NCI-H1694 (cell line): ENCODE results near the gene FHOD1.
A peak's percentile ranks its signal among the peaks of the same experiment; 100 is the strongest.

Experiments used
- DNase-seq: peaks from one replicate; lab custom pipeline; 2025; lab: John Stamatoyannopoulos, UW

Gene FHOD1

DNA sequence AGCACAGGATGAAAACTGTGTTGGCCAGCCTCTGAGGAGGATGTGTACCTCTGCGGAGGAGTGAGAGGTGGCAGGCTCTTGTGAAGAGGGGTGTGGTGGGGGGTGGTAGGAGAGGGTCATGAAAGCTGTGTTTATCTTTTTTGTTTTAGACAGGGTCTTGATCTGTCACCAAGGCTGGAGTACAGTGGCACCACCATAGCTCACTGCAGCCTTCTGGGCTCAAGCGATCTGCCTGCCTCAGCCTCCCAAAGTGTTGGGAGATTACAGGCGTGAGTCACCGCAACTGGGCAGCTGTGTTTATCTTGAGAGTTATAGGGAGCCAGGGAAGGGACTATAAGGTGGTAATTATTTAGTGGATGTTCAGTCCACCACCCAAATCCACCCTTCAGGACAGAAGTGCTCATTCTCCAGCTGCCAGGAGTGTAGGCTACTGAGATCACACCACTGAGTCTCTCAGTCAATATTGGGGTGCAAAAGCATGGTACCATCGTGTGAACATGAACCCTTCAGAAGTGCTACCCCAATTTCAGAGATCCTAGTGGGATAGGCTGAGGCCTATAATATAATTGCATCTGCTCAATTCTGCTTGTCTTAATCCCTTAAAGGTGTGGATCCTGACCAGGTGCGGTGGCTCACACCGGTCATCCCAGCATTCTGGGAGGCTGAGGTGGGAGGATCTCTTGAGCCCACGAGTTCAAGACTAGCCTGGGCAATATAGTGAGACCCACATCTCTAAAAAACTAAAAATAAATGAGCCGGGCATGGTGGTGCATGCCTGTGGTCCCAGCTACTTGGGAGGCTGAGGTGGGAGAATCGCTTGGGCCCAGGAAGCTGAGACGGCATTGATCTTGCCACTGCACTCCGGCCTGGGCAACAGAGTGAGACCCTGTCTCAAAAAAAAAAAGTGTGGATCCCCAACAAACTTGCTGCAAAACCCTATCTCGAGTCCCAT, 56.6 kb downstream of the FHOD1 start:
- no peak for DNase-seq

DNA sequence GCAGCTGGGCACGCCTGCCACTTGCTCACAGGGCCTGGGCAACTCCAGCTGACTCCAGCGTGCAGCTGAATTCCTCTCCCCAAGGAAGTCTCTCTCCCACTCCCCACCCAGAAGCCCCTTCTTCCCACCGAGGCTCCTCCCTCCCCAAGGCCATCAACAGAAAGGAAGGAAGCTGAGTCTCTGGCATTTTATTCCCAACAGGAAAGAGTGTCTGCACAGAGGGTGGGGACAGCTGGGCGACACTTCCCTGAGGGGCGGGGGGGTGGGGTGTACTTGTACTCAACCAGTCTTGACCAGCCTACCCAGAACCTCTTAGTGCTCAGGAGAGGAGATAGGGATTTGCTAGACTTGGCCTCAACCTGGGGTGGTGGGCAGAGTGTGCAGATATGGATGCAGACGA, 57.2 kb downstream of the FHOD1 start, which contains the start of gene EXOC3L1:
TSS of gene EXOC3L1 (minus strand) at position 96 of the 400 bp plus-strand sequence. CDS start 460 bp downstream, outside the sequence.
- no peak for DNase-seq

DNA sequence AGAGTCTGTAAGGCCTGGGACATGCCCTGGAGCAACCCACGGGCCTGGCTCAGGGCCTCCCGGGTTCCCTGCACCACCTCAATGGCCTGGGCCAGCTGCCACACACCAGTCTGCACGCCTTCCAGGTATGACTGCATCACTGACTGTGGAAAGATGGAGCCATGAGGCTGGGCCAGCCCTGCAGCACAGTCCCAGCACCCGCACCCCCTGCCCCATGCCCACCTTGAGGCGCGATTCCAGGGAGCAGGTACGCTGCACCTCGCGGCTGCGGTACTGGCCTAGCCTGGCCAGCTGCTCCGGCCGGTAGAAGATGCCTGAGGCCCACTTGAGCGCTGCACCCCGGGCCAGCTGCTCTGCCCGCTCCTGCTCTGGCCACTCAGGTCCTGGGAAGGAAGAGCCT, 58.5 kb downstream of the FHOD1 start:
- no peak for DNase-seq

DNA sequence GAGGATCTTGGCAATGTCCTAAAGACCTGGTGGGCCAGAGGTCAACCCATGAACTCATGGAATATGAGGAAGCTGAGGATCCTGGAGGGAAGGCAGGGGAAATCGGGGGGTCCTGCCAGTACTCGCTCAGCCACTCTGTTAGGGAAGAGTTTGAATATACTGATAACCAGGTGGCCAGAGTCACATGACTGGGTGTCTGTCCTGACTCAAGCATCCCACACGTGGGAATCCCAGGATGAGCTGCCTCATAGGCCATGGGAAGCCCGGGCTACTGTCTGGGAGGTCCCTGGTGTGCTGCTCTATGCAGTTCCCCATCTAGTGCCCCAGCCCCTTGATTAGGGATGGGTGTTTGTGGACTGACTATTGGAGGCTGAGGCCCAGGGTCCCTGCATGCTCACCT, 59.0 kb downstream of the FHOD1 start:
- DNase-seq = no peak

DNA sequence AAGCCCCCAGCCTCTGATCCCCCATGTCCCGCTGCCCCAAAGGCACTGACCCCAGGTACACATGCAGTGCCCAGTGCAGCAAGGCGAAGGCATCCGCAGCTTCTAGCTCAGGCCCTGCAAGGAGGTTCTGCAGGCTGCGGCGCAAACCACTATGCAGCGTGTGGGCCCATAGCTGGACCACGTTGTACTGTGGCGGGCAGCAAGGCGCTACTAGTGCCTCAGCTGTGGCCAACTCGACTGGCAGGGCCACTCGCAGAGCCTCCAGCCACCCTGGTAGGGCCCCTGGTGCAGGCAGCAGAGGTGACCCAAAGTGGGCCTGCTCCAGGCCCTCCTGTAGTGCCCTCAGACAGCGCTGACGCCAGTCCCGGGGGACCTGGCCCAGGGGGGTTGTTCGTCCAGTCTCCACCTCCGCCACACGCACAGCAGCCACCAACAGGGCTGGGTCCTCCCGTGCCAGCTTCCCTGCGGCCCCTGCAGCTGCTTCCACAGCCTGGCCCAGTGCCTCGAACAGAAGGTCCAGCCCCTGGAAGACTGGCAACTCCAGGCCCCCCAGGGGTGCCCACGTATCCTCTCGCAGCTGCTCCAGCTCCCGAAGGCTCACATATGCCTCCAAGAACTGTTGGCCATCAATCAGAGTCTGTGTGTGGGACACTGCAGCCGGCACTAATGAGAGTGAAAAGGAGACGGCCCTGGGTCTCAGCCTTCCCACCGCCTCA, 59.9 kb downstream of the FHOD1 start:
- DNase-seq = no peak

DNA sequence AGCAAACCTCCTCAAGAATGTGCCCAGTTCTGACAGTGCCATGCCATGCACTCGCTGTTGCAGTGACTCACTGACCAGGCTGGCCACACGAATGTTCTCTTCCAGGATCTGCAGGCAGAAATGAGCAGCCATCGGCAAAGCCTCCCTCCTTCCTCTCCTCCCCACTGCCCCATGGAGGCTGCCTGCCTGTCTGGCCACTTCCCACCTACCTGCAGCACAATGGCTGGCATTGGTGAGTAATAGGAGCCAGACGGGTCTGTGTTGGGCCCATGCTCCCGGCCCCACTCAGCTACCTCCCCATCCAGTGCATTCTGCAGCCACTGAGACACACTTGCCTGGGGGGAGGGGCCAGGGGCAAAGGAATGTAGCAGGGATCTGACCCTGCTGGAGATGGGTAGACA, 60.7 kb downstream of the FHOD1 start:
- DNase-seq = no peak

DNA sequence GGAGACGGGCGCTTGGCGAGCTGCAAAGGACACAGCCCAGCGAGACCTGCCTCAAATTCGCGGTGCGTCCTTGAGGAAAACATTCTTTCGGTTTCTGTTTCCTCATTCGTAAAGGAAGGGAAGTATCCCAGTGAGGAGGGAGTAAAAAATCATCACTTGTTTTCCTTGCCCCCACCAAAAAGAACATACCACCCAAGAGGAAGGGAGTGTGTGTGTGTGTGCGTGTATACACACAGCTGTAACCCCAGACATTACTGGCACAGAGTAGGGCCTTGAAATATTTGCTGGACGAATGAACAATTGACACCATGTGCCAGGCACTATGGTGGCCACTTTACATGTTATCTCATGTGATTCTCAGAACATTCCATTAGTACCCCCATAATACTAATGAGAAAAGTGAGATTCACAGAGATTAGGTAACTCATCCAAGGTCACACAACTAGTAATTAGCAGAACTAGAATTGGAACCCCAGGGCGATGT, 61.6 kb downstream of the FHOD1 start:
- DNase-seq = no peak

DNA sequence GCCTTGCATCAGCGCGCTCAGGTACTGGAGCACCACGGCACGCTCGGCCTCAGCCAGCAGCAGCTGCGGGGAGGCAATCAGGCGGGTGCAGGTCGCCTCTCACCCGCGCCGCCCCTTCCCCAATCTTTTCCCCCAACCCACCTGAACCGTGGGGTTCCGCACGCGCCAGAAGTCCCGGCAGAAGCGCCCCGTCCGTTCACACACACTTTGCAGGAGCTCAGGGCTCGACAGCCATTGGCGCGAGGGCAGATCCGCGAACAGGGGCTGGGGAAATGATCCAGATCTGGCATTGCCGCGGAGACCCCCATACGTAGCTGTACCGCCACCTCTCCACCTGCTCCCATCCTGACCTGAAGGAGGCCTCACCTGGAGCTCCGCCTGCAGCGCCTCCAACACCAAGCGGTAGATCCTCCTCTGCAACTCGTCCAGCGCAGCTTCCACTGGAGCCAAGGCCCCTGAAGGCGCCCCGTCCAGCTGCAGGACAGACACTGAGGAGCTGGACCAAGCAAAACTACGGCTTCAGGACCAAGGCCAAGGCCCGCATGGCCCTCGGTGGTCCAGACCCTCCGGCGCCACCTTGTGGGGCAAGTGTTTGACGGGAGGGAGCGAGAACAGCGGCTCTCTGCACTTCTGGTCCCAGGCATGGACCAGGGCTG, 62.2 kb downstream of the FHOD1 start:
- DNase-seq = peak; percentile 24

DNA sequence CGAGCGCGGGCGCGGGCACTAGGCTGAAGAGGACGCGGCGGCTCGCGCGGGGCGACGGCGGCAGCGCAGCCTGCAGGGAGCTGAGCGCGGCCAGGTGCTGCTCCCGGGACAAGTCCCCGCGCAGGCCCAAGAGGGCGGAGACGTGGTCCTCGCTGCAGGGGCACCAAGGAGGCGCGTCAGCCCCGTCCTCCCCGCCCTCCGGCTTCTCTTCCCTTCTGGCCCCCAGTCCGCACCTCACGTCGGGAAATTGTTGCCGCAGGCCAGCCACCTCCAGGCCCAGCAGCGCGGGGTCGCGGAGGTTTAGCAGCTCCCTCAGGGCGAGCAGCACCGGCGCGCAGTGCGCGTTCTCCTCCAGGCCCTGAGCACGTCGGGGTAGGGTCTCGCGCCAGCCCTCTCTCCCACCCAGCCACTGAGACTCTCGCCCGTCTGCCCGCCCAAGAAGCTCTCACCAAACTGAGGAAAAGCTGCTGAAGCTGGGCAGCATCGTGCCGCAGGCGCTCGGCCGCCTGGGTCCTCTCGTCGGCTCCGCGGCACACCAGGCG, 62.8 kb downstream of the FHOD1 start:
- DNase-seq = no peak

DNA sequence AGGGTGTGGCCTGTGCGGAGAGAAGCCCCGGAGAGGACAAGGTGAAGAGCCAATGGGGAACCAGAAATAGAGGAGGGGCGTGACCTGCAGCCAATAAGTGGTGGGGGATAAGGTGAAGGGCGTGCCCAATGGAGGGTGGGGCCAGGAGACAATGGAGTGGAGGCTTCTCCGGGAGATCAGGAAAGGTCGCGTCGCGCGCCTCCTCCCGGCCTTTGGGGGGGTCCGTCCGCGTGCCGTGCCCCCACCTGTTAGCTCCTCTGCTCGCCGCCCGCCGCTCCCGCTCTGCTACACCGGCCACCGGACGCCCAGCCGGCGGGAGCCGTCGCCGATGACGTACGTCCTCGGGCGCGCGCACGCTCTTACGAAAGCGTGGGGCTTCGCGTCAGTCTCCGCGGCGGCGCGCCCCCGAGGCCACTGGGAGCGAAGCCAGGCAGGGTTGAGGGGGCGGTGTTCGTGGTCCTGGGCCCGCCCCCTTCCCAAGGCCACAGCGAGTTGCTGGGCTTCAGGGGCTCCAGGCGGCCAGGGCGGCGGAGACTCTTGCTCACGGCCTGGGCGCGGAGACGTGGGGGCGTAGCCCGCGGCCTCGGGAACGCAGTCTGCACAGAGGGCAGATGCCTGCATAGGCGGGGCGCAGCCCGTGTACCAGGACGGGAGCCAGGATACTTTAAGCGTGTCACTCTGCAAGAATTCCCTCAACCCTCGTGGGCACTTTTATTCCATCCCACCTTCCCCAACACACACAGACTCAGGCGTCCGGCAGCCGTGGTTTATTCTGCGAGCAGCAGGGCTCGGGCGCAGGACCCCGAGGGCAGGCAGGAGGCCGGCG, 63.4 kb downstream of the FHOD1 start, which contains the start of gene MATCAP1:
TSS of gene MATCAP1 (minus strand) at position 337 of the 826 bp plus-strand sequence. CDS start 3,353 bp downstream, outside the sequence.
- DNase-seq = peak; percentile 95

DNA sequence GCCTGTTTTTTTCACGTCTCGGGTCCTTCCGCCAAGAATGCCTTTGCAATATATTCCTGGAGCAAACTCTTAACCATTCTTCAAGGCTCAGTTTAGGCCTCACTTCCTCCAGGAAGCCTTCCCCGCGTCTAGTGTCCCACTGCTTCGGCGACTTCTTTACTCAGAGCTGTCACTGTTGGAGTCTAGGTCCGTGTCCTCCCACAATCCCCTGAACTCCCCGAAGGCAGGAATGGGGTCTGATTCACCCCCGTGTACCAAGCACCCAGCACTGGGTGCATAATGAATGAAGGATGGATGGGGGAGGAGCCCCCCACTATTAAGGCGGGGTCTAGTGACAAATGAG, 64.0 kb downstream of the FHOD1 start:
- no peak for DNase-seq

DNA sequence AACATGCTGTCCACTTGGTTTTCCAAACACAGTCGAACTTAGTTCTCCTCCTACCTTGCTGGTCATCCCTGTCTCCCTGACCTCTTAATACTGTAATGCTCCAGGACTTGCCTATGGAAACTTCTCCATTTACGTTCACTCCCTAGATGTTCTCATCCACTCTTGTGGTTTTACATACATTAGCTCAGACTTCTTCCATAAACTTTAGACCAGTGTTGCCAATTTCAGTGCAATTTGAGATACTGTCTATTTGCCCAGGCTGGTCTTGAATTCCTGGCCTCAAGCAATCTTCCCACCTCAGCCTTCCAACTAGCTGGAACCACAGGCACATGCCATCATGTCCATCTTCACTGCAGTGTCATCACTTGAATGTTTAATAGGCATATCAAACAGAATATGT, 65.0 kb downstream of the FHOD1 start:
- no peak for DNase-seq

DNA sequence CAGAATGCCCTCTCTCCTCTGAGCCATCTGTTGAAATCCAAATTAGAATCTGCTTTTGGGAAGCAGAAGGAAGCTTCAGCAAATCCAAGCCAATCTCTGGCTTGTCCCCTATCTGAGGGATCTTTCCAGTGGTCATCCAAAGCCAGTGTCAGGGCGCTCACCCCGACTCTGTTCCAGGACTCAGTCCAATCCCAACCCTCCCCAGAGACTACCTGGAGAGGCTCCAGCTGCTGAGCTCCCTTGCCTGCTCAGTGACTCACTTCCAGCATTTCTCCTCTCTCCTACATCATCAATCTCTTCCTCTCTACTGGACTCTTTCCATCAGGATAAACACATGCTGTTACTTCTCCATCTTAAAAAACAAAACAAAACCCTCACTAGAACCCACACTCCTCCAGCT, 65.9 kb downstream of the FHOD1 start:
- no peak for DNase-seq

DNA sequence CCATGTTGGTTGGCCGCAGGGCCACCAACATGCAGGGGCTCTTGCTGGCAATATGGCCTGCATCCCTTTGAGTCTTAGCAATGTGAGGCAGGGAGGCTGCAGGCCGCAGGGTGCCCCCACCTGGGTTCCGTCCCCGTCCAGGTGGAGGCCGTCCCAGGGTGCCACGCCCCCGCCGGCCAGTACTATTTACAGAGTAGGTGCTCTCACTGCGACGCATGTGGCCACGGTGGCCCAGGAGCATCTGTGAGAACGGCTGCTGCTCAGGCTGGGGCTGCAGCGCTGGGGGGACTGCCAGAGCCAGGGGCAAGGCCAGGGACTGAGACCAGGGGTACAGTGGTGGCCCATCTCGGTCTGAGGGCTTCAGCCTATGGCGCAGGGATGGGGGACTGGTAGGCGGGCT, 67.1 kb downstream of the FHOD1 start:
- no peak for DNase-seq

DNA sequence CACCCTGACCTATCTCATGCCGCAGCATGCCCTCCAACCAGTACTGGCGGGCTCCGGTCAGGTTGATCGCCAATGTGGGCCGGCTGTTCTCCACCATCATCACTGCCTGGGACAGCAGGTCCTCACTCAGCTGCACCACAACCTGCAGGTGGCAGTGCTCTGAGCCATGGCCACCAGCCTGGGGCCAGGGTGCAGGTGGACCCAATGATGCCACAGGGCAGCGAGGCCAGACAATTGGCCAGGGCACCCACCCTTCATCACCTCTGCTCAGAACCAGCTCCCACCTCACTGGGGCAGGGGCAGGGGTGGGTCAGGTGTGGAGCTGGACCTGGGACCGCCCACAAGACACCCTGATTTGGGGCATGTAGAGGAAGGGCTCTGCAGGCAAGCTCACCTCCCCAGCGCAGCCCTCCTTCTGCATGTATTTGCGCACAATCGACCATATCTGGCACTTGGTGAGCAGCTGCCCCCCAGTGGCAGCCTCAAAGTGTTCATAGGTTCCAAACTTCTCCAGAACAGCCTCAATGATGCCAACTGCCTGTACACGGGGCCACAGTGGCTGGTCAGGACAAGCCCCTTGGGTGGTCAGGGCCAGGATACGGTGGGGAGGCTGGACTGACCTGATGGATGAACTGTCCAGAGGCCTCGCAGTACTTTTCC, 67.7 kb downstream of the FHOD1 start:
- no peak for DNase-seq
